HG03469 (cell line): Measurements from ENCODE around the gene PELI1.
A peak's percentile ranks its signal among the peaks of the same experiment; 100 is the strongest.

Source experiments
- ATAC-seq: cut with Tn5 transposase; IDR thresholded peaks from one replicate; pipeline ENCODE4 v1.9.1; 2021; ENCODE audit warnings: mild to moderate bottlenecking, moderate library complexity, moderate number of reproducible peaks; ENCODE audit not compliant: unreplicated experiment

Gene PELI1

GRCh38 chr2:64144057-64145013 lies at the start of gene PELI1:
TSS of gene PELI1 (minus strand) at chr2:64144420. CDS start at chr2:64108310, 36,110 bp downstream.
- ATAC-seq, result peak; percentile 81

- no peak for ATAC-seq
Observed at GRCh38 chr2:64193491-64193890, 49.3 kb upstream of the PELI1 start.

GRCh38 chr2:64192664-64193105 lies 48.5 kb upstream of the PELI1 start:
- no peak for ATAC-seq

- ATAC-seq, result no peak
Observed at GRCh38 chr2:64192125-64192479, 47.9 kb upstream of the PELI1 start.

GRCh38 chr2:64189586-64189985 lies 45.4 kb upstream of the PELI1 start:
- no peak for ATAC-seq

GRCh38 chr2:64189167-64189566 lies 44.9 kb upstream of the PELI1 start:
- ATAC-seq, result no peak

GRCh38 chr2:64186699-64187605 lies 42.7 kb upstream of the PELI1 start:
- ATAC-seq, result no peak

- no peak for ATAC-seq
Observed at GRCh38 chr2:64179582-64180321, 35.5 kb upstream of the PELI1 start.

GRCh38 chr2:64177315-64177714 lies 33.1 kb upstream of the PELI1 start:
- no peak for ATAC-seq

GRCh38 chr2:64175419-64176197 lies 31.4 kb upstream of the PELI1 start:
- no peak for ATAC-seq

GRCh38 chr2:64173156-64174135 lies 29.2 kb upstream of the PELI1 start:
- ATAC-seq, result no peak

- no peak for ATAC-seq
Observed at GRCh38 chr2:64168756-64169155, 24.5 kb upstream of the PELI1 start.

- ATAC-seq, result no peak
Observed at GRCh38 chr2:64168201-64168600, 24.0 kb upstream of the PELI1 start.

- no peak for ATAC-seq
Observed at GRCh38 chr2:64166637-64167420, 22.6 kb upstream of the PELI1 start.

- ATAC-seq, result no peak
Observed at GRCh38 chr2:64166212-64166611, 22.0 kb upstream of the PELI1 start.

- no peak for ATAC-seq
Observed at GRCh38 chr2:64165706-64166105, 21.5 kb upstream of the PELI1 start.

- no peak for ATAC-seq
Observed at GRCh38 chr2:64164629-64165028, 20.4 kb upstream of the PELI1 start.

- no peak for ATAC-seq
Observed at GRCh38 chr2:64162516-64162915, 18.3 kb upstream of the PELI1 start.
